Activated T-helper 1 cell treated with Interleukin-2 at 50 U/mL for 16 hours (primary cell): ENCODE results near the gene LCN1.

ENCODE experiments used
- DNase-seq: peaks from one replicate; pipeline ENCODE4 v3.0.0-alpha.2; 2020; ENCODE audit warnings: low read depth

The LCN1 gene

DNA sequence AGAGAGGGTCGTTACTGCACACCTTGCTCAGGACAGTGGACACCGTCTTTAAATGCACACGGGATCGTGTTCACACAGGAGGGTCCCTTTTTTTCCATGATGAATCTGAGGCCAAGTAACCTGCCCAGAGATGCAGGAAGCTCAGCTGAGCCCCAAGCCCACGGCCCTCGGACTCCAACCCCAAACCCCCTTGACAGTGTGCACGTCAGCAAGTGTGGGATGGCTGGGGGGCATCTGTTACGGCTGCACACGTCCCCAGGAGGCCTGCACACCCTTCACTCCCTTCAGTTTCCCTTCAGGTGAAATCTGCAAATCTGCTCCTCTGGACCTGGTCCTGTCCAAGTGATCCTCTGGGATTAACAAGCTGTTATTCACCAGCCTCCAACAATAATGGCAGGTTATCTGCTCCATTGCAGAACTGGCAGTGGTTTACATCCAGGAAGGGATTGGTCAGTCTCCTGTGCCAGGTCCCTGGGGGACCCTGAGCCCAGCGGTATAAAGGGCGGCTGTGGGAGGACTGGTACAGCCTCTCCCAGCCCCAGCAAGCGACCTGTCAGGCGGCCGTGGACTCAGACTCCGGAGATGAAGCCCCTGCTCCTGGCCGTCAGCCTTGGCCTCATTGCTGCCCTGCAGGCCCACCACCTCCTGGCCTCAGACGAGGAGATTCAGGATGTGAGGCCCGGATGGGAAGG is at the start of gene LCN1:
Gene LCN1, plus strand, starts transcription at position 525 of the 692 bp plus-strand sequence. Its CDS starts 58 bp downstream, at position 583.
- DNase-seq: no peak

- DNase-seq: no peak
Observed at GRCh38 chr9:135471791-135472640, 49.2 kb upstream of the LCN1 start.

- DNase-seq: no peak
Observed at GRCh38 chr9:135473972-135474543, 47.2 kb upstream of the LCN1 start.

GRCh38 chr9:135474915-135475314 is 46.3 kb upstream of the LCN1 start:
- no peak for DNase-seq

- no peak for DNase-seq
Observed at GRCh38 chr9:135476561-135477355, 44.5 kb upstream of the LCN1 start.

DNA sequence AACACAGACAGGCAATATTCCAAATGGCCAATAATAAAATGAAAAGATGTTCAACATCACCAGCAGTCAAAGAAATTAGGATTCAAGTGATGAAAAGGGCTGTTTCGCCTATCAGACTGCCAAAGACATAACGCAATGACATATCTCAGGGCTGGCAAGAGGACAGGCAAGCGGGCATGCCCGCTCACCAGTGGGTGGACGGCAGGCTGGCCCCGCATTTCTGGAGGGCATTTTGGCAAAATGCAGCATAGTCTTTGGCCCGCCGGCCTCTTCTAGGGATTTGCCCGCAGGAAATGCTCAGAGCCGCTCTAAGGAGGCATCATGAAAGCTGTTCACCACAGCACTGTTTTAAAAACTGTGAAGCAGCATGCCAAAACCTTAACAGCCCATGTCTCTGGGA is 43.0 kb upstream of the LCN1 start:
- DNase-seq: no peak

- no peak for DNase-seq
Observed at GRCh38 chr9:135478829-135479468, 42.3 kb upstream of the LCN1 start.

GRCh38 chr9:135479469-135480052 is 41.7 kb upstream of the LCN1 start, which contains the start of gene PPP1R26:
PPP1R26 (plus strand) TSS chr9:135479782; CDS start chr9:135484511, 4,729 bp downstream.
- no peak for DNase-seq

- no peak for DNase-seq
Observed at GRCh38 chr9:135480071-135480939, 40.9 kb upstream of the LCN1 start.

DNA sequence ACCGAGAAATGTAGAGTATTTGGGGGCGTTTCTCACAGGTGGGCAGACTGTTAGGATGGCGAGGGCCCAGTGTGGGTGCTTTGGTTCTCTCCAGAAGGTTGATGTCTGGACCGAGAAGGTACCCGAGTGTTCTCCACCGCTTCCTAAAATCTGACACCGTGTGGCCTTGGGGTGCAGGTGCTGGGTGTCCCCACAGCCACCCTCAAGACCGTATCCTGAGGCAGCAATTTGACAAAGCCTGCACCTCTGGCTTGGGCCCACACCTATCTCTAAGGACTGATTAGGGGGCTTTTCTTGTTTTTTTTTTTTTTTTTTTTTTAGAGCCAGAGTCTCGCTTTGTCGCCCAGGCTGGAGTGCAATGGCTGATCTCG is 40.3 kb upstream of the LCN1 start:
- DNase-seq: no peak

DNA sequence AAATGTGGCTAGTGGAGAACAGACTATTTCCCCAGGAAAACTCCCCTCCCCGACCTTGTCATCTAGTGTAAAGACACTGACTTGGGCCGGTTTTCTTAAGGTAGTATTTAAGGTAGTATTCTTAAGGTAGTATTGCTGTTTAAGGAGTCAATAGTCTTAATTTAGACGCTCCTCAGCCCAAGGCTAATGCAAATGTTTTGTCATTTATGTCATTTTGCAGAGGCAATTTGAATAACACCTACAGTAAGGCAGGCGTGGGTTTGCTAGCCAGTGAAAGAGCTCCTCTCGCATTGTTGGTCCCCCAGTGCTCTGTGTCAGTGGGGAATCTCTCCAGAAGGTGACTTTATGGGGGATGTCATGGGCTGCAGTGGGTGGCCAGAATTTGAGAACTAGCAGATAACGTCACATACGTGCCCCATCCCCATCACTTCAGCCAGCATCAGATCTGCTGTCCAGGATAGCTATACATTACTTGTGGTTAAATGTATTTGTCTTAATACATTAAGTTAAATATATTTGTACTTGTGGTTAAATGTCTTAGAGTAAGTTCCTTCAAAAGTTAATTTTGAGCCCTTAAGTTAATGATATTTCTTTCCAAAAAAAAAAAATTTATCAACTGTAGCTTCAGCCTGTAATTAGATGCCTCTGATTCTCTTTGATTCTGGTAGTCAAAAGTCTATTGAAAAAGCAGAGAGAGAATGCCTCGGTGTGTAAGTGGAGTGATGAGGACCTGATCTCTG is 39.1 kb upstream of the LCN1 start:
- no peak for DNase-seq

DNA sequence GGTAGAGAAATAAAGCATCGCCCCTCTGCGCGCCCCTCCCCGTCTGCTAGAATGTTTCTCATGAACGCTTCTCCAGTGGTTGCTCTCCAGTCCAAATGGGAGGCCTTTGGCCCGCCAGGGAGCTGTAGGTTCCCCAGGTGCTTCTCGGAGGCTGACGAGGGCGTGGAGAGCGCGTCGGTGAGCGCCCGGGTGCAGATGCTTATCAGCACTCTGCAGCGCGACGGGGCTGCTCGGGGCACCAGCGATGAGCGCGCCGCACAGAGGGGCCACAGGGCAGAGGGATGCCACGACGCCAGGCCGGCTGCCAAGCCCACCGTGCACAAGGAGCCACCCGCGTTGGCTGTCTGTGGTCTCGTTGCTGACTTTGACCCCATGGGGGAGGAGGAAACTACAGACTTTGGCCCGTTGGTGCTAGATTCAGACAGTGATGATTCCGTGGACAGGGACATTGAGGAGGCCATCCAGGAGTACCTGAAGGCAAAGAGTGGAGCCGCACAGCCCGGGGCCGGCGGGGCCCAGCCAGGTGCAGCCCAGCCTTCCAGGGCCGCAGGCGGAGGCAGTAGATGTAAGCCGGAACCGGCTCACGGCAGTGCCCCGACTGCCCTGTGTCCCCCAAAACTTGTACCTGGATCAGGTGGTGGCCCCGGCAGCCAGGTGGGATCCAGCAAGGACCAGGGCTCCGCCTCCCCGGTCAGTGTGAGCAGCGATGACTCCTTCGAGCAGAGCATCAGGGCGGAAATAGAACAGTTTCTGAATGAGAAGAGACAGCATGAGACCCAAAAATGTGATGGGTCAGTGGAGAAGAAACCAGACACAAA is 36.6 kb upstream of the LCN1 start:
- DNase-seq: no peak

DNA sequence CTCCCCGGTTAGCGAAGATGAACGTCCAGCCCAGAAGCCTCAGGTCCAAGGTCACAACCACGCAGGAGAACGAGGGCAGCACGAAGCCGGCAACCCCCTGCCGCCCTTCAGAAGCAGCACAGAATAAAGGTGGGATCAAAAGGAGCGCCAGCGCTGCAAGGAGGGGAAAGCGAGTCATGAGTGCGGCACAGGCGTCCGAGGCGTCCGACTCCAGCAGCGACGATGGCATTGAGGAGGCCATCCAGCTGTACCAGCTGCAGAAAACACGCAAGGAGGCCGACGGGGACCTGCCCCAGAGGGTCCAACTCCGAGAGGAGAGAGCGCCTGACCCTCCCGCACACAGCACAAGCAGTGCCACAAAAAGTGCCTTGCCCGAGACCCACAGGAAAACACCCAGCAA is 35.9 kb upstream of the LCN1 start:
- no peak for DNase-seq

- no peak for DNase-seq
Observed at GRCh38 chr9:135485832-135486231, 35.4 kb upstream of the LCN1 start.

DNA sequence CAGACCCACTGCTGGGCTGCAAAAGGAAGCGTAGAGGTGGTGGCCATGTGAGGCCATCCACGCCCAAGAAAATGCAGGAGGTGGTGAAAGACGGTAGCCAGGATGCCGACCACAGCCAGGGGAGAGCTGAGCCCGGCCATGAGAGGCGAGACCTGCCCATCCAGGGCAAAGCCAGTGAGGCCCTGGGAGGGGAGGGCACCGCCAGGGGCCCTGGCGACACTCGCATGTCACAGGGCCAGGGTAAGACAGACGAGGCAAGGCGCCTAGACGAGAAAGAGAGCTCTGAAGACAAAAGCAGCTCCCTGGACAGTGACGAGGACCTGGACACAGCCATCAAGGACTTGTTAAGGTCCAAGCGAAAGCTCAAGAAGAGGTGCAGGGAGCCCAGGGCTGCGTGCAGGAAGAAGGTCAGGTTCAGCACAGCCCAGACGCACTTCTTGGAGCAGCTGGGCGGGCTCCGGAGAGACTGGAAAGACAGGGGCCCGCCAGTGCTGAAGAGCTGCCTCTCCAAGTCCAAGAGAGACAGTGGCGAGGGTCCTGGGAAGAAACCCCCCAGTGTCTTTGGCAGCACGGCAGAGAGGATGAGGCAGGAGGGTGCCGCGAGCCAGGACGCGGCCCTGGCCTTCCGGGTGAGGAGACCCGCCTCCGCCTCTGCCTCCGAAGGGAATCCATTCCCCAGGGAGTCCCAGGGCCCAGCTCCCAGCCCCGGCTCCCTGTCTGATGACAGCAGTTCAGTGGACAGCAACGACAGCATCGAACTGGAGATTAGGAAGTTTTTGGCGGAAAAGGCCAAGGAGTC is 34.8 kb upstream of the LCN1 start:
- no peak for DNase-seq

DNA sequence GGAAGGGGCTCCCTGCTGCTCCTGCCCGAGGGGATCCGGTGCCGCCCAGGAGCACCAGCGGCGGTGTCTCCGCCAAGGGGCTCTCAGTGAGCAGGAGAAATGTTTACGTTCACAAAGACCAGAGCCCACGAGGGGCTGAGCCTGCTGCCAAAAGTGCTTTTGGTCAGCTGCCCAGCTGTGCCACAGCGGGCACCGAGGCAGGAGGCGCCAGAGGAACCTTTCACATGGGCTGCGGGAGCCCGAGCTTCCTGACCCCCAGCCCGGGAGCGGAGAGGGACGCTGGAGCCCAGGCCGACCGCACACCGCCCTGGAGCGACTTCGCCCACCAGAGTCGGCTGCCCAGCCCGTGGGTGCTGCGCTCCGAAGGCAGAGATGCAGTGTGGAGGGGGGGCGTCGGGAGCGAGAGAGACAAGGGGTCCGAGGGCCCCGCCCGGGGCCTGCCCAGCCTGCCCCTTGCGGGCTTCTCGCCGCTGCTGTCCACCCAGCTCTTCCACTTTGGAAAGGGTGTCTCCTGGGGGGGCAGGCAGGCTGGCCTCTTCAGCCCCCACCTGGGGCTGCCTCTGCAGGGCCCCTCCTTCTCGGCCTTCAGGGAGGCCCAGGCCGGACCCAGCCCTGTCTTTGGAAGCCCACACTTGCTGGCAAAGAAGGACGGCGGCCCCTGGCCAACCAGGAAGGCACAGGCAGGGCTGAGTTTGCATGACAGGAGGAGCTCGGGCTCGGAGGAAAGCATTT is 33.8 kb upstream of the LCN1 start:
- no peak for DNase-seq

GRCh38 chr9:135488013-135488330 is 33.3 kb upstream of the LCN1 start:
- DNase-seq: no peak
